HG03108 (cell line): ENCODE data around the gene HMGXB4.
"Not testable (repeated sequence)": the region's sequence is repeated elsewhere in the genome, so short reads cannot be mapped to it uniquely, and the experiment has no call there.

Experiments
- ATAC-seq: cut with Tn5 transposase; IDR thresholded peaks from one replicate; pipeline ENCODE4 v1.9.1; 2021; ENCODE audit warnings: moderate library complexity; ENCODE audit not compliant: unreplicated experiment

The HMGXB4 gene

DNA sequence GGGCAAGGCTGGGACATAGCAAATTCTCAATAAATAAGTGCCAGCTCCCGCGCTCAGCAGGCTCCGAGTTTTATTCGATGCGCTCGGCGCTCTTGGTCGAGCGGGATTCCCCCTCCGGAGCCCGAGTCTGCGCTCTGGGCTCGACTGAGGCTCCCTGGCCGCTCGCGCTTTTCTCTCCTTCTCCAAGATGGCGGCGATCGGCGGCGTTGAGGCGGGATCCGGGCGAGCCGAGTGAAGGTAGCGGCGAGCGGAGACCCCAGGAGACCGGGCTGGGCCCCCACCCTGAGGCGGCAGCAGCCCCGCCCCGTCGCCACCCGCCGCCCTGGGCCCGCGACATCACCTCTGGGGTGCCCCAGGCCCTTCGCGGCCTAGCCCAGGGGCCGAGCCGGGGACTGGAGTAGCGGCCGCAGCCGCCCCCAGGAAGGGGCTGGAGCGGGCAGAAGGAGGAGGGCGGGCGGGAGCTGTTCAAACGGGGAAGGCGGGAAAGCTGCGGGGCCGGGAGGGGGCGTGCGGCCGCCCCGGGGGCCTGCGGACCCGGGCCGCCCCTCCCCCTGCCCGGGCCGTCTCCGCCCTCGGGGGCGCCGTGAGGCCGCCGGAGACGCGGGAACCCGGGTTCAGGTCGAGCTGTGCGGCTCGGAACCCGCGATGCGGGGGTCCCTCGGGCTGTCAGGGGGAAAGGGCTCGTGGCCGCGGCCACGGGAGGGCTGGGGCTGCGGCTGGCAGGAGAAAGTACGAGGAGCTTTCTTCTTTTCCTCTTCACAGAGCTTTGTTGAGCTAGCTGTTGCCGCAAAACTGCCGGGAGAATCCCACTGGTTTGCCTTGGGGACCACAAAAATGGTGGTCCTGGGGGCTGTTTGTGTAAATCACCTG is at the start of gene HMGXB4:
HMGXB4 (plus strand) TSS at position 173 of the 870 bp plus-strand sequence. CDS start 4,898 bp downstream, outside the sequence.
- peak; percentile 75 for ATAC-seq

GRCh38 chr22:35208003-35208402 is 49.3 kb upstream of the HMGXB4 start:
- ATAC-seq: no peak

DNA sequence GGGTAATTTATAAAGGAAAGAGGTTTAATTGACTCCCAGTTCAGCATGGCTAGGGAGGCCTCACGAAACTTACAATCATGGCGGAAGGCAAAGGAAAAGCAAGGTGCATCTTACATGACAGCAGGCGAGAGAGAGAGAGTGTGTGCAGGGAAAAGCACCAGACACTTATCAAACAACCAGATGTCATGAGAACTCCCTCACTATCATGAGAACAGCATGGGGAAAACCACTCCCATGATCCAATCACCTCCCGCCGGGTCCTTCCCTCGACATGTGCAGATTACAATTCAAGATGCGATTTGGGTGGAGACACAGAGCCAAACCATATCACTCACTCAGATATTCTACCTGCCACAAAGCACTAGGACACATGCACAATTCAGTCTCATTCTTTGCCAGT is 48.1 kb upstream of the HMGXB4 start:
- no peak for ATAC-seq

DNA sequence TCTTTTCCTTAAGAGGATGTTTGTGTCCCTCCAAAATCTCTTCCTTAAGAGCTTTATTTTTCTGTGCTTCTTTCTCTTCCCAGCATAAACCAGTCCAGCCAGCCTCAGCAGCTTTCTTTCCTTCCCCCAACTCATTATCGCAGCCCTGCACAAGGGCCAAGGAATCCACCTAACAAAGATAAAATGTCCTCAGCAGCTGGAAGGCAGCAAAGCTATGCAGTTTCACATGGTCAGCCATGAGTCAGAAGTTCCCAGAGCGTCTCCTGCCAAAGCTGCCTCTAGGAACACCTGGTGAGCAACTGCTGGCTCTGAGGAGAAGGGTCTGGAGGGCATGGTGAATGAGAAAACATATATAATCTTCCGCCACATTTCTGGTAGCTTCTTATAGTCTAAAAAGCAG is 45.3 kb upstream of the HMGXB4 start:
- no peak for ATAC-seq

GRCh38 chr22:35212996-35213395 is 44.3 kb upstream of the HMGXB4 start:
- ATAC-seq: no peak

DNA sequence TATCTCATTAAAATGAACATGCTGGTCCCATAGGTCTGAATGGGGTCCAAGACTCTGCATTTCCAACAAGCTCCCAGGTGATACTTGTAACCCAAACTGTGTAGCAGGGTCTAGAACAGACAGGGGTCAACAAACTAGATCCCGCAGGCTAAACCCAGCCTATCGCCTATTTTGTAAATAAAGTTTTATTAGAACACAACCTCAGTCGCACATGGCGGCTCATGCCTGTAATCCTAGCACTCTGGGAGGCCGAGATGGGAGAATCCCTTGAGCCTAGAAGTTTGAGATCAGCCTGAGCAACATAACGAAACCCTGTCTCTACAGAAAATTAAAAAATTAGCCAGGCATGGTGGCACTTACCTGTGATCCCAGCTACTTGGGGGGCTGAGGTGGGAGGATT is 42.3 kb upstream of the HMGXB4 start:
- no peak for ATAC-seq

DNA sequence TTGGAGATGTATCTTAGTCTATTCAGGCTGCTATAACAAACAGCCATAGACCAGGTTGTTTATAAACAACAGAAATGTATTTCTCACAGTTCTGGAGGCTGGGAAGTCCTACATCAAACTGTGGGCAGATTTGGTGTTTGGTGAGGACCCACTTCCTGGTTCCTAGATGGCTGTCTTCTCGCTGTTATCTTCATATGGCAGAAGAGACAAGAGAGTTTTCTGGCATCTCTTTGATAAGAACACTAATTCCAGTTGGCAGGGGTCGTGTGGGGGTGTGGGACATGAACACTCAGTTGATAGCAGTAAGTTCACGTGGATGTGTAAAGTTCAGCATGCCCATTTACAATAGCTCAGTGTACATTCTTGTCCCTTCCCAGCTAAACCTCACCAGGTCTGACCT is 41.3 kb upstream of the HMGXB4 start:
- ATAC-seq: no peak

- ATAC-seq: no peak
Observed at GRCh38 chr22:35217527-35217926, 39.8 kb upstream of the HMGXB4 start.

- no peak for ATAC-seq
Observed at GRCh38 chr22:35218079-35218478, 39.2 kb upstream of the HMGXB4 start.

- ATAC-seq: no peak
Observed at GRCh38 chr22:35219012-35219411, 38.3 kb upstream of the HMGXB4 start.

GRCh38 chr22:35220221-35220620 is 37.1 kb upstream of the HMGXB4 start:
- ATAC-seq: no peak

GRCh38 chr22:35225010-35225409 is 32.3 kb upstream of the HMGXB4 start:
- no peak for ATAC-seq

DNA sequence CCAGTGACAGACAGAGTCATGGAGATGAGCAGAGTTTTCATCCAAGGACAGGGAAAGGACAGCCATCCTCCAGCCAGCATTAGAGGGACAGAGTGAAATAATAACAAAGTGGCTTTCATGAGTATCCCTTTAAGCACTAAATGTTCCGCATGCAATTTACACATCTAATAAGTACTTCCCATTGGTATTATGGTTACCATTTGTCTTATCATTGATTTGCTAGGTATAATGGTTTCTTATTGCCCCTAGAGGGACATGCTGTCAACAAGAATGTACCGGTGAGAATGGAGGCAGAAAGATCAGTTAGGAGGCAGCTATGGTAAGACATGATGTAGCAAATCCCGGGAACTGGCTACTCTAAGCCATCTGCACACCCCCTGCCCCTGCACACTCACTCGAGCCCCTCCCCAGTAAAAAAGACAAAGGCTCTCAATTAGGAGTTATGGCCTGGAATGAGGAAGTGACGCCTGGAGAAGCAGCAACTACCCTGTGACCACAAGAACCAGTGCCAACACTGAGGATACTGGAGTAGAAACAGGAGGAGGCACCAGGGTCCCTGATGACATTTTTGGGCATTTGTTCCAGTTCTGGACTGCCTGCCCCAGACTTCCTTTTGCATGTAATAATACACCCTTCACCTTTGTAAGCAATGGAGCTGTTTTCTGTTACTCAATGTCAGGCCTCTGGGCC is 30.2 kb upstream of the HMGXB4 start:
- no peak for ATAC-seq

DNA sequence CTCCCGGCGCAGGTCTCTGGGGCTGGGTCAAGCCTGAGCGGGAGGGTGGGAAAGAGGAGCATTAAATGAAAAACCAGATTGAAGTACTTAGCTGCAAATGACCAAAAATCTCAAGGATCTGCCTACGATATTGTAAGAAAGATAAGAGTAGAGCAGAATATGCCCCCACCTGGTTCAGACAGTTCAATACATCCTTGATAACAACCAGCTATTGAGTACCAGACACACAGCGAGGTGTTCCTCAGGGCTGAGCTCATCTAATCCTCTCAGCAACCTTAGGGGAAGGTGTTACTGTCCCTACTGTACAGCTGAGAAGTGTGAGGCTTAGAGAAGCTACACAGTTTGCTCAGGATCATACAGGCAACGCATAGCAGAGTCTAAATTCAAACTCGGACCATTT is 27.4 kb upstream of the HMGXB4 start:
- ATAC-seq: no peak

GRCh38 chr22:35230417-35230816 is 26.9 kb upstream of the HMGXB4 start:
- no peak for ATAC-seq

GRCh38 chr22:35230839-35231584 is 26.3 kb upstream of the HMGXB4 start:
- no peak for ATAC-seq

GRCh38 chr22:35231585-35232084 is 25.7 kb upstream of the HMGXB4 start:
- ATAC-seq: no peak

DNA sequence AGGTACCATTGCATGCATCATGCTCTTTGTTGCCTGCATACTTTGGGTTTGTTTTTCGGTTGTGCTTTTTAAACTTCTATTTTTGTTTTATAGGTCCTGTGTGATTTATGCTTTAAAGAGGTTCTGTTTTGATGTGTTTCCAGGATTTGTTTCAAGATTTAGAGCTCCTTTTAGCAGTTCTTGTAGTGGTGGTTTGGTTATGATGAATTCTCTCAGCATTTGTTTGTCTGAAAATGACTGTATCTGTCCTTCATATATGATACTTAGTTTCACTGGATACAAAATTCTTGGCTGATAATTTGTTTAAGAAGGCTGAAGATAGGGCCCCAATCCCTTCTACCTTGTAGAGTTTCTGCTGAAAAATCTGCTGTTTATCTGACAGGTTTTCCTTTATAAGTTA is 18.5 kb upstream of the HMGXB4 start:
- ATAC-seq: not testable (repeated sequence)

GRCh38 chr22:35244507-35244906 is 12.8 kb upstream of the HMGXB4 start:
- ATAC-seq: not testable (repeated sequence)

GRCh38 chr22:35250156-35250555 is 7.1 kb upstream of the HMGXB4 start:
- no peak for ATAC-seq

GRCh38 chr22:35253946-35254345 is 3.3 kb upstream of the HMGXB4 start:
- ATAC-seq: no peak
